HG03342 (cell line): Measurements from ENCODE around the gene NGB.
"Not testable (repeated sequence)": the region's sequence is repeated elsewhere in the genome, so short reads cannot be mapped to it uniquely, and the experiment has no call there.

Experiments
- ATAC-seq: cut with Tn5 transposase; IDR thresholded peaks from one replicate; pipeline ENCODE4 v1.9.1; 2021; ENCODE audit warnings: mild to moderate bottlenecking, moderate library complexity; ENCODE audit not compliant: unreplicated experiment

Gene NGB, protein sequence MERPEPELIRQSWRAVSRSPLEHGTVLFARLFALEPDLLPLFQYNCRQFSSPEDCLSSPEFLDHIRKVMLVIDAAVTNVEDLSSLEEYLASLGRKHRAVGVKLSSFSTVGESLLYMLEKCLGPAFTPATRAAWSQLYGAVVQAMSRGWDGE

GRCh38 chr14:77271113-77271710 lies at the start of gene NGB:
Gene NGB, minus strand, starts transcription at chr14:77271206. Its CDS starts 269 bp downstream, at chr14:77270937.
- ATAC-seq = no peak

- ATAC-seq = peak; percentile 66
Measured at GRCh38 chr14:77320238-77320935, 49.4 kb upstream of the NGB start, which contains the start of gene POMT2. Gene POMT2, minus strand, starts transcription at chr14:77320883. Its CDS starts 202 bp downstream, at chr14:77320681.

- no peak for ATAC-seq
Measured at GRCh38 chr14:77319422-77319821, 48.4 kb upstream of the NGB start.

DNA sequence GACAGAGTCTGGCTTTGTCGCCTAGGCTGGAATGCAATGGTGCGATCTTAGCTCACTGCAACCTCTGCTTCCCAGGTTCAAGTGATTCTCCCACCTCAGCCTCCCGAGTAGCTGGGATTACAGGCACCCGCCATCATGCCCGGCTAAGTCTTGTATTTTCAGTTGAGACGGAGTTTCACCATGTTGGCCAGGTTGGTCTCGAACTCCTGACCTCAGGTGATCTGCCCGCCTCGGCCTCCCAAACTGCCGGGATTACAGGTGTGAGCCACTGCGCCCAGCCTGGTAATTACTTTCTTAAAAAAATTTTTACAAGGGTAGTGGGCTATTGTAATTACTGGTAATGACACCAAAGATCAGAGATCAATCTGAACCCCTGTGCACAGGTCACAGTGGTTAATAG lies 47.8 kb upstream of the NGB start:
- not testable (repeated sequence) for ATAC-seq

- ATAC-seq = no peak
Measured at GRCh38 chr14:77318006-77318553, 47.1 kb upstream of the NGB start.

DNA sequence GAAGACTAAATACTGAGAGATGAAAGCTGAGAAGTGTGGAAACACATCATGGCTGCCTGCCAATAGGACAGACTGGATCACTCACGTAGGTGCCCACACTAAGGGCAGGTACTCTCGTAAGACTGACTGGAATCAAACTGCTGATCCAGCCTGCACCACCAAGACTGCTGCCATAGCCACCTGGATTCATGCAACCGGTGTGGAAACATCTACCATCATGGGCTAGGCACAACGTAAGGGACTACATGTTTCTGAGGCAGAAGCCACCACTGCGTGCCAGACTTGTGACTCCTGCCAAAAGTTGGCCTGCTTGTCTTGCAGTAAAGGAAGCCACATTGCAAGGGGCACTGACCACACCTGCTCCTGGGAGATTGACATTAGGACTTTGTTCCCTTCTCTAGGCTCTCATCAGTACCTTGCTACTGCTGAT lies 45.9 kb upstream of the NGB start:
- ATAC-seq = no peak

DNA sequence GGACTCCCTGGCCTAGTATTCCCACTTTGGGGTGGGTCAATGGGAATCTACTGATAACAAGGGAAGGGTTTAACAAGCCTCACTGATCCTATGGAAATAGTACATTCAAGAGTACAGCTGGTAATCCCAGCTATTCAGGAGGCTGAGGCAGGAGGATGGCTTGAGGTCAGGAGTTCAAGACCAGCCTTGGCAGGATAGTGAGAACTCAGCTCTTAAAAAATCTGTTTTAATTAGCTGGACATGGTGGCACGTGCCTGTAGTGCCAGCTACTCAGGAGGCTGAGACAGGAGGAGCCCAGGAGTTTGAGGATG lies 45.1 kb upstream of the NGB start:
- ATAC-seq = no peak

DNA sequence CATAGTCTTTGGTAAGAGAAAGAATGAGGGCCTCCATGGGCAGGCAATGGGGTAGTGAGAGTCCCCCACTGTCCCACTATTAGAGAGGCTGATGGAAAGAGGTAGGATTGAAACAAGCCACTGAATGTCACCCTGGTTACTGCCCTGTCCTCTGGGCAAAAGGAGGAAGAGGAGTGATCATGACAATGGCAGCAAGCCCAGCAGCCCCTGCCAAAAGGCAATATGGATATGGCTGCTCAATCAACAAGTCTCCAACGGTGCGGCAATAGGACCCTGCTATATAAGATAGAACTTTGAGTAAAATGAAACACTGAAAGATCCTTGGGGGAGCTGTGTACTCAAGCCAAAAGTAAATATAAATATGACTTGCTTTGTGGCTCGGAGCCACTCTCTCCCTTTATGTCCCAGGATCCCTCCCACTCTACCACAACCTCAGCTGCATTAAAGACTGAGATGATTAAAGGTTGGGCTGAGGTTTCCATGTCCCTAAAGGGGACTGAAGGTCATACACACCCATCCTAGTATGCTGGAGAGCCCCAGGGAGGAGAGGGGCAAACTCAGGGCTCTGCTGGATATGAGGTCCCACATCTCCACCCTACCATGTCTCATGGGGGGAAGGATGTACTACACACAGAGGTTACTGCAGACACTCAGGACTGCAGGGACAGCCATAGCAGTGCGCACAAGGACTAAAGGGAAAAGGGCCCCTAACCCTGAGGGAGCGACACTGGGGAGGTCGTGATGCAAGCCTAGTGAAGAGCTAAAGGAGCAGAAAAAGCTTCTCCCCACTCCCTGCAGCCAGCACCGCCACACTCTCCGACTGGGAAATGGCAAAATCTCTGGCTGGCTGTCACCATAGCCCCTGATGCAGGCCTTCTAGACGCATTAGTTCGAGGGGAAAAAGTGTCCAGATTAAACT lies 43.8 kb upstream of the NGB start:
- ATAC-seq = no peak

- no peak for ATAC-seq
Measured at GRCh38 chr14:77314043-77314442, 43.0 kb upstream of the NGB start.

GRCh38 chr14:77313371-77313770 lies 42.4 kb upstream of the NGB start:
- ATAC-seq = no peak

GRCh38 chr14:77311217-77311616 lies 40.2 kb upstream of the NGB start:
- ATAC-seq = no peak

DNA sequence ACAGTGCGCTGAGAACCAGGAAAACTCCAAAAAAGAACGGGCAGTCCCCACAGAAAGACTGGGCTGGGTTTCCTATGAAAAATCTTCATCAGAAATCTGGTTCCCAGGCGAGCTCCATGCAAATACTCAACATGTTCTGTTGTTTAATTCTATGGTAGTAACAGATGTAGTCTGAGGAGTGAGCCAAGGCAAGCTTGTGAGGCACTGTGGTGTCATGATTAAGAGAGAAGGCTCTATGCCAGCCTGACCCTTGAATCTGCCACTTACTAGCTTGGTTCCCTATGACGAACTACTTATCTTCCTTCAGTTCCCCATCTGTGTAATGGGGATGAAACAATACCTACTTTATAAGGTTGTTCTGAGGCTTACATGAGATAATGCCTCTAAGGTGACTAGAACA lies 39.0 kb upstream of the NGB start:
- no peak for ATAC-seq

DNA sequence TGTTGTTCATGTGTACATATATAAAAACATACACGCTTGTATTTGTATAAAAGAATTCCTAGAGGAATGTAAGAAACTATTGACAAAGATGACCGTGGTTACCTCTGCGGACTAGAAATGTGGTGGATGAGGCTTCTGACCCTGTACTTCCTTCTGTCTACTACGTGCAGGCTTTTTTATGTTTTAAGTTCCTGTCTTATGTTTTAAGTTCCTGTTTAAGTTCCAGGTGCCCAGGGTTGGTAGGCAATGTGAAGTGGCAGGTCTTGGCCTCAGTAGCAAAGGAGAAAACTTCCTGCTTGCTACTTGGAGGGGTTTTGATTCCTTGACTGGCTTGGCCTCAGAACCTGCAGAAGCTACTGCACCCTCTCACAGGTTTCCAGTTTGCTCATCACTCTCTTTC lies 38.1 kb upstream of the NGB start:
- ATAC-seq = no peak

DNA sequence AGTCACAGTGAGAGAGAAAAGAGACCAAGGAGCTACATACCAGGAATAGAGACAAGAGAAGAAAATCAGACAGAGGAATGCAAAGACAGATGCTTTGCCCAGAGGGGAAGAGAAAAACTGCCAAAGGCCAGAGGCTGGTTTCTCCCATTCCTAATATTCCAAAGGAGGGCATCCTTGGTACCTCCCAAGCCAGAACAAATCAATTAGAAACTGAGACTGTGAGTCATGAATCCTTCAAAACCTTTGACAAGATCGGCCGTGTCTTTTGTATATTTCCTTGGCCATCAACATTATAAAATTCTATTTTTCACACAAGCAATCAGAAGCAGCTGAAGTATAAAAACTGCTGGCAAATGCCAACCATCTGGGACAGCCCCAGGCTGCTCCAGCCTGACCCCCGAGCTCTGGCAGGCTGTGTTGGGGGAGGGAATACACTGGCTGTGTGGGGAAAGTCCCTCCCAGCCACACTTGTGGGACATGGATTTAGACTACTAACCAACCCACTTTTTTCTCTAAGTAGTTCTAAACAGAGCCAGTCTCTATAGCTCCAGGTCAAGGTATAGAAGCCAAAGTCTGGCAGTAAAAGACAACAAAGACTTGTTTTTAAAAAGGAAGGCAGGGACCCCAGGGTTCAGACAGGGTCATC lies 36.0 kb upstream of the NGB start:
- no peak for ATAC-seq

DNA sequence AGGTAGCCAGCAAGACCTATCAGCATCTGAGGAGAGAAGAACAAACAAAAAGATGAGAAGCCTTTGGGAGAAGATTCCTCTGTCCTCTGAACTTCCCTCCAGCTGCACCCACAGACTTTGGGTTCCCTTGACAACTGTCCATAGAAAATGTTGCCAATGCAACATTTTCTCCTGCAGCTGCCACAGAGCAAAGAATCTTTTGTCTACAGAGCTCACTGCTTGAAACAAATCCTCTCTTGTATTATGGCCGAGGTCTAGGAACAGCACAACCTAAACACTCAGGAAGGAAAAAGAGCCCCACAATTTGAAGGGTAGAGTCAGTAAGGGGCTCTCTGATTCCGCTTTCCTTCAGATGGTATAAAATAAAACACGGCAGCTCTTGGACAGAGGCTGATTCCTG lies 35.4 kb upstream of the NGB start:
- ATAC-seq = no peak

- ATAC-seq = no peak
Measured at GRCh38 chr14:77305696-77306095, 34.7 kb upstream of the NGB start.

DNA sequence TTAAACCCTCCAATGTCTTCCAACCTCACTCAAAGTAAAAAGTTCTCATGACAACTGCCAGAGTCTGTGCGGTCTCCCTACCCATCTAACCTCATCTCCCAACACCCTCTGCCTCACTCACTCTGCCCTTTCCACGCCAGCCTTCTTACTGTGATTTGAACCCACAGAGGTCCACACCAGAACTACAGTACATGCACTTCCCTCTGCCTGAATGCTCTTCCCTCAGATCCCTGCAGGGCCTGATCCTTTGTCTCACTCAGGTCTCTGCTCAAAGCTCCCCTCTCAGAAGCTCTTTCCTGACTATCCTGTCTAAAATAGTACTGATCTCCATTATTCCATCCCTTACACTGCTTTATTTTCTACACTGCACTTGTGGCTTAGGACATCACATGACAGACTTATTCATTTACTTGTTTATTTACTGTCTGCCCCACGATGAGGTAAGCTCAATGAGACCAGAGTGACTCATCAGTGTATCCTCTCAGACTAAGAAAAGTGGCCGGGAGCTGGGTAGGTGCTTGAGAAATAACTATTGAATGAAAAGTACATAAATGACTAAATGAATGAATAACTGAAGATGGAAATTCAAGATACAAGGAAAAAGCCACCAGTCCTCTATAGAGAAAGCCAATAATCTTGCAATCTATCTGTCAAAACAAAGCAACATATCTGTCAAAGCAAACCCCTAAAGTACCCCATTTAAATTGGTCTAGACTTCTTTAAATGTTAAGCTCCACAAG lies 32.6 kb upstream of the NGB start:
- ATAC-seq = no peak

GRCh38 chr14:77302926-77303325 lies 31.9 kb upstream of the NGB start:
- ATAC-seq = peak; percentile 45

- peak; percentile 57 for ATAC-seq
Measured at GRCh38 chr14:77301103-77301502, 30.1 kb upstream of the NGB start.

DNA sequence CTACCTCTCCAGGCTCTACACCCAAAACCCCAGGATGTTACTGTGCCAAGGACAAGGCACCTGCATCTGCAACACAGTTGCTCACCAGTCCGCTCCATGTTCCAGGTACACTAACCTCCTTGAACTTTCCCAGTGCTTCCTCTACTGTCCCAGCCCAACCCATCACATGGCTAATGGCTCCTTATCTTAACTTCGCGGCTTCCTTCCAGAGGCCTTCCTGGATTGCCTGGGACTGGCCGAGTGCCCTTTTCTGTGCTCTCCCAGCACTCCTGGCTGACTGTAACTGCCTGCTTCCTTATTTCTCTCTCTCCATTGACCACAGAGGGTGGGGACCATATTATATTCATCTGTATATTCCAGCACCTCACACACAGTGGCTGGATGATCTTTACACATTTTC lies 28.8 kb upstream of the NGB start:
- ATAC-seq = no peak
